Upper lobe of left lung (tissue), 6 donors: ENCODE measurements around the gene SYNJ2. TPM values are rescaled to one million over a fixed set of nuclear protein-coding genes. Genes with fewer than 3 reads are reported as not detected.

Source experiments
- ATAC-seq, 2 donors: fragments of 200-7000 bp; cut with Tn5 transposase; one replicate each; pipeline ENCODE4 v1.9.1; 2022; ENCODE audit warnings: mild to moderate bottlenecking in 2 of 2, moderate library complexity in 2 of 2; ENCODE audit not compliant: low FRiP score in 2 of 2
- DNase-seq, 2 donors: peaks; one replicate each; pipeline ENCODE4 v3.0.0-alpha.2; 2019 to 2020
- H3K27ac ChIP-seq, 4 donors: fragments of 200-600 bp; sonication (generic); one replicate each; pipeline ENCODE4 v1.5.1; 2016 to 2019
- H3K27me3 ChIP-seq, 4 donors: fragments of 200-600 bp; sonication (generic); one replicate each; pipeline ENCODE4 v1.5.1; 2017 to 2019
- H3K36me3 ChIP-seq, 4 donors: fragments of 200-600 bp; sonication (generic); one replicate each; pipeline ENCODE4 v1.5.1; 2016 to 2019
- H3K4me1 ChIP-seq, 4 donors: fragments of 200-600 bp; sonication (generic); one replicate each; pipeline ENCODE4 v1.5.1; 2018 to 2019
- H3K4me3 ChIP-seq, 4 donors: fragments of 200-600 bp; sonication (generic); one replicate each; pipeline ENCODE4 v1.5.1; 2017 to 2019; ENCODE audit warnings: mild to moderate bottlenecking in 2 of 4, moderate library complexity in 1 of 4
- H3K9me3 ChIP-seq, 4 donors: fragments of 200-600 bp; sonication (generic); one replicate each; pipeline ENCODE4 v1.5.1; 2018 to 2019
- EP300 ChIP-seq, 4 donors: sonication (generic); formaldehyde crosslinking; IDR thresholded peaks; one replicate each; pipeline ENCODE4 v1.5.1; 2017; ENCODE audit warnings: antibody characterized with exemption in 4 of 4, control low read depth in 2 of 4
- POLR2A ChIP-seq, 4 donors: fragments of 450-650 bp; IDR thresholded peaks; one replicate each; pipeline ENCODE4 v1.5.1; 2016 to 2017; ENCODE audit warnings: antibody characterized with exemption in 4 of 4, mild to moderate bottlenecking in 2 of 4
- POLR2AphosphoS5 ChIP-seq, 2 donors: sonication (generic); formaldehyde crosslinking; IDR thresholded peaks; one replicate each; pipeline ENCODE4 v1.5.1; 2017; ENCODE audit warnings: antibody characterized with exemption in 2 of 2
- whole genome bisulfite sequencing, 2 donors: methylation state at CpG; one replicate each; pipeline ENCODE4 v1.1.5; 2017 to 2018; 5-methylcytosine and 5-hydroxymethylcytosine counted together
- total RNA-seq, 6 donors: library from RNA; depleted of rRNA in 4 of 6; stranded (reverse); fragments of >200 nt in 4 of 6; gene quantifications; one replicate each; pipeline versions ENCODE4 v1.1.0 to v1.2.1, GENCODE V29; 2016 to 2021
- TF ChIP-seq, protein P1 (sequence below), 6 experiments: fragments of 450-650 bp in 4 of 6; fragments of 200-600 bp in 2 of 6; sonication (generic) in 2 of 6; IDR thresholded peaks; one replicate each; pipeline ENCODE4 v1.5.1; 2016 to 2019; ENCODE audit warnings: antibody characterized with exemption in 6 of 6
- donor health status: DM: no; HTN: no; CAD: no; lungs with moderate emphysema.
- donor health status: DM: no; HTN: yes; CAD: no; lungs with severe emphysema.

Gene SYNJ2
- total RNA-seq, 6 donors from 2014 or later: 3.0 to 7.7 (median 4.2) TPM

DNA sequence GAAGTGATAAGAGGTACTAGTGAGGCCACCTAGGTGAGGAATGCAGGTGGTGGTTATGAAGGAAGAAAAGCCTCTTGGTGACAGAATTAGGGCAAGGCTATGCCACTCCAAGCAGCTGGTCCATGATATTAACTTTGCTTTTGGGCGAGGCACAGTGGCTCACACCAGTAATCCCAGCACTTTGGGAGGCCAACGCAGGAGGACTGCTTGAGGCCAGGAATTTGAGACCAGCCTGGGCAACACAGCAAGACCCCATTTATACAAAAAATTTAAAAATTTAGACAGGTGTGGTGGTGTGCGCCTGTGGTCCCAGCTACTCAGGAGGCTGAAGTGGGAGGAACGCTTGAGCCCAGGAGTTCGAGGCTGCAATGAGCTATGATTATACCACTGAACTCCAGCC, 130.3 kb downstream of the SYNJ2 start:
- H3K9me3 ChIP-seq: no peaks in the 10 kb centered on the region
- no peaks in the 10 kb centered on the region for H3K27me3 ChIP-seq
- no peak overlapping the region for H3K27ac ChIP-seq
- ATAC-seq (no peak), DNase-seq (no peak)
- H3K4me1 ChIP-seq: no peaks in the 10 kb centered on the region
- no peak overlapping the region for H3K4me3 ChIP-seq
- TF ChIP-seq POLR2A (IDR thresholded peaks at IDR 0.05) (no peak), EP300 (IDR thresholded peaks at IDR 0.05) (no peak), POLR2AphosphoS5 (IDR thresholded peaks at IDR 0.05) (no peak)
- TF ChIP-seq, protein P1, sequence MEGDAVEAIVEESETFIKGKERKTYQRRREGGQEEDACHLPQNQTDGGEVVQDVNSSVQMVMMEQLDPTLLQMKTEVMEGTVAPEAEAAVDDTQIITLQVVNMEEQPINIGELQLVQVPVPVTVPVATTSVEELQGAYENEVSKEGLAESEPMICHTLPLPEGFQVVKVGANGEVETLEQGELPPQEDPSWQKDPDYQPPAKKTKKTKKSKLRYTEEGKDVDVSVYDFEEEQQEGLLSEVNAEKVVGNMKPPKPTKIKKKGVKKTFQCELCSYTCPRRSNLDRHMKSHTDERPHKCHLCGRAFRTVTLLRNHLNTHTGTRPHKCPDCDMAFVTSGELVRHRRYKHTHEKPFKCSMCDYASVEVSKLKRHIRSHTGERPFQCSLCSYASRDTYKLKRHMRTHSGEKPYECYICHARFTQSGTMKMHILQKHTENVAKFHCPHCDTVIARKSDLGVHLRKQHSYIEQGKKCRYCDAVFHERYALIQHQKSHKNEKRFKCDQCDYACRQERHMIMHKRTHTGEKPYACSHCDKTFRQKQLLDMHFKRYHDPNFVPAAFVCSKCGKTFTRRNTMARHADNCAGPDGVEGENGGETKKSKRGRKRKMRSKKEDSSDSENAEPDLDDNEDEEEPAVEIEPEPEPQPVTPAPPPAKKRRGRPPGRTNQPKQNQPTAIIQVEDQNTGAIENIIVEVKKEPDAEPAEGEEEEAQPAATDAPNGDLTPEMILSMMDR (IDR thresholded peaks at IDR 0.05): no peak
- 94 to 97% methylated on average over 5 of the region's 5 CpGs for WGBS, 2 donors
- peaks cover 3 to 60% (median 19%) of the 10 kb centered on the region in 4 donors for H3K36me3 ChIP-seq

DNA sequence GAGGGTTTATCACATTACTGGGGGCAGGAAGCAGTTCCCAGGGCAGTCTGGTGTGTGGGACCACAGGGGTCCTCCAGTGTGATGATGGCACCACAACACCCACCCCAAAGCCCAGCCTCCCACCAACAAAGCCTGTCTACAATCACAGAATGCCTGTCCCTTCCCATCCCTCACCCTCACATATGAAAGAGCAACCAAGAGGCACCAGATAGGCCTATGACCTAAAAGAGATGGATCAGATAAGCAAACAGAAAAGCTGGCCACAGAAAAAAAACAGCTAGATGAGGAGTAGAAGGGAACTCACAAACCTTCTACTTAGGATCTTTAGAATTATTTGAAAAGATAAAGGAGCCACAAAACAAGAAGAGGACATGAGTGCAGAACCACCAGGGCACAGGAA, 132.1 kb downstream of the SYNJ2 start:
- Histone ChIP-seq H3K36me3 (peaks cover 6 to 61% (median 22%) of the 10 kb centered on the region in 4 donors), H3K4me1 (no peaks in the 10 kb centered on the region), H3K27ac (no peak overlapping the region), H3K4me3 (no peak overlapping the region), H3K27me3 (no peaks in the 10 kb centered on the region), H3K9me3 (no peaks in the 10 kb centered on the region)
- DNase-seq: no peak
- no peak for TF ChIP-seq POLR2A (IDR thresholded peaks at IDR 0.05)
- TF ChIP-seq, protein P1 (IDR thresholded peaks at IDR 0.05): no peak
- no peak for TF ChIP-seq EP300 (IDR thresholded peaks at IDR 0.05)
- TF ChIP-seq POLR2AphosphoS5 (IDR thresholded peaks at IDR 0.05): no peak
- ATAC-seq: no peak

DNA sequence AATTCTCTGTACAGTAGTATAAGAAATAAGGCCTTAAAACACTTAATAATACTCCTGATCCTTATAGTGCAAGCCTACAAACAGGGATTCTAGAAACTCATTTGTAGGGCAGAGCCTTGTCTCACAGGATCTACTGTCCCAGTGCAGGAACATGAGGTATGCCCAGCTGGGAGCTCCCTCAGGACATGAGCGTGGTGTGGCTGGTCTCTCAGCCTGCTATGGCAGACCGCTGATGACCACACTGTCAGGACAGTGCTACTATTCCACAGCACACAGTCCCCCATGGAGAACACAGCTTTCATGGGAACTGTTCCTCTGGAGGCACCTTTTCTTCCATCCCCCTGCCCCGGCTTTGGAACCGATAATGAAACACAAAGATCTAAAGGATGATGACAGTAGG, 133.4 kb downstream of the SYNJ2 start:
- Histone ChIP-seq H3K36me3 (peaks cover 6 to 59% (median 20%) of the 10 kb centered on the region in 4 donors), H3K9me3 (no peaks in the 10 kb centered on the region), H3K27me3 (no peaks in the 10 kb centered on the region), H3K27ac (no peak overlapping the region), H3K4me1 (no peaks in the 10 kb centered on the region), H3K4me3 (no peak overlapping the region)
- DNase-seq (no peak), ATAC-seq (no peak)
- 89 to 95% methylated on average over 3 to 4 of the region's 4 CpGs for WGBS, 2 donors
- no peak for TF ChIP-seq EP300 (IDR thresholded peaks at IDR 0.05)
- TF ChIP-seq POLR2A (IDR thresholded peaks at IDR 0.05): no peak
- TF ChIP-seq, protein P1 (IDR thresholded peaks at IDR 0.05): no peak
- no peak for TF ChIP-seq POLR2AphosphoS5 (IDR thresholded peaks at IDR 0.05)

DNA sequence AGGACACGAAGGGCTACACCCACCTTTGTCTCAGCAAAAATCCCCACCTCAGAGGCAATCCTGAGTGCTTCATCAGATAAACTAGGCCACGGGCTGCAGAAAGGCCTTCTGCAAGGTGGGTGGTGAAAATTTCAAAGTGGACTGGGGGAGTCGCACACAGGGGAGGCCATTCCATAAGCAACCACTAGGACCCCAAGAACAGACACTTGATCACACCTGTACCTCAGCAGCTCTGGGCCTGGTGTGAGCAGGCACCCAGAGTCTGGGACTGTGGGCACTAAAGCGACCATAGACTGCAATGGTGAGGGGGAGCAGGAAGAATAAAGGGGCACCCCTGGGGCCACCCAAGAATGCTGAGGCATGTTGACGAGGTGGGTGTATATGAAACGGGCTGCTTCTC, 133.8 kb downstream of the SYNJ2 start:
- 92 to 93% methylated on average over 6 of the region's 6 CpGs for WGBS, 2 donors
- Histone ChIP-seq H3K9me3 (no peaks in the 10 kb centered on the region), H3K4me1 (no peaks in the 10 kb centered on the region), H3K27ac (no peak overlapping the region), H3K27me3 (no peaks in the 10 kb centered on the region), H3K4me3 (no peak overlapping the region), H3K36me3 (peaks cover 6 to 59% (median 20%) of the 10 kb centered on the region in 4 donors)
- ATAC-seq (peak in 1 of 2 donors; percentile 59), DNase-seq (no peak)
- TF ChIP-seq, protein P1 (IDR thresholded peaks at IDR 0.05): no peak
- TF ChIP-seq POLR2AphosphoS5 (IDR thresholded peaks at IDR 0.05): no peak

DNA sequence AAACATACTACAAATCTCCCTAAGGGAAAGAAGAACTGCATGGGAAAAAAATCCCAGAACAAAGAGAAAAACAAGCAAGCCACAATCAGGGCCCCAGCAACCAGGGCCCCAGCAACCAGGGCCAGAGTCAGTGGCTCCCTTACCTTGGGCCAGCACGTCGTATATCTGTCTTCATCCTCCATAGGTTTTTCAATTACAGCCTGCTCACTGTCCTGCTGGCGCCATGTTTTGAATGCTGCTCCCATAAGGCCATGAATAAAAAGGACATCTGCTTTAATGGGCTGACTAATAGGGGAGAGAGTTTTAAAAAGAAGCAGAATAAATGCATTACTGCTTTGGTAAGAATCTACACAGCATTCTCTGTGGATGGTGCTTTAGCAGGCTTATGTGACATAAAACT, 137.2 kb downstream of the SYNJ2 start:
- Histone ChIP-seq H3K36me3 (peaks cover 3 to 54% (median 11%) of the 10 kb centered on the region in 4 donors), H3K9me3 (no peaks in the 10 kb centered on the region), H3K4me1 (no peaks in the 10 kb centered on the region), H3K4me3 (no peak overlapping the region), H3K27ac (no peak overlapping the region), H3K27me3 (no peaks in the 10 kb centered on the region)
- WGBS, 2 donors: 96 to 98% methylated on average over 3 of the region's 3 CpGs
- no peak for DNase-seq
- TF ChIP-seq POLR2A (IDR thresholded peaks at IDR 0.05): no peak
- TF ChIP-seq, protein P1 (IDR thresholded peaks at IDR 0.05): no peak
- TF ChIP-seq POLR2AphosphoS5 (IDR thresholded peaks at IDR 0.05): no peak
- no peak for TF ChIP-seq EP300 (IDR thresholded peaks at IDR 0.05)
- no peak for ATAC-seq
